ENCODE results near the gene ZNF787.

- no peak for TF ChIP-seq CTCF (IDR thresholded peaks at IDR 0.05)
- TF ChIP-seq POLR2A (IDR thresholded peaks at IDR 0.05) = no peak
Measured at GRCh38 chr19:56107626-56108351, 13.3 kb downstream of the ZNF787 start.

Measured in ovary (tissue), 3 donors.